Neural progenitor cell (in vitro differentiated cells): ENCODE results near the gene TCF4. TPM values are rescaled to one million over a fixed set of nuclear protein-coding genes. Genes with fewer than 3 reads are reported as not detected.

Source experiments
- DNase-seq: peaks from one replicate; pipeline ENCODE4 v3.0.0-alpha.2; 2016; ENCODE audit warnings: low spot score
- H2AFZ ChIP-seq: fragments of 200-600 bp; sonication (generic); replicated peaks from 2 replicates; pipeline ENCODE4 v1.6.1; 2016; ENCODE audit warnings: antibody characterized with exemption
- H3F3A ChIP-seq: fragments of 200-600 bp; sonication (generic); 2 replicates; pipeline ENCODE4 v1.6.1; 2016; ENCODE audit warnings: antibody characterized with exemption, low read depth
- H3K27ac ChIP-seq: fragments of 200-600 bp; sonication (generic); 2 replicates; pipeline ENCODE4 v1.5.1; 2016; ENCODE audit warnings: mild to moderate bottlenecking
- H3K27me3 ChIP-seq: fragments of 200-600 bp; sonication (generic); 2 replicates; pipeline ENCODE4 v1.6.1; 2016; ENCODE audit warnings: mild to moderate bottlenecking, moderate library complexity
- H3K36me3 ChIP-seq: fragments of 200-600 bp; sonication (generic); 2 replicates; pipeline ENCODE4 v1.5.1; 2016
- H3K4me1 ChIP-seq: fragments of 200-600 bp; sonication (generic); 2 replicates; pipeline ENCODE4 v1.6.1; 2016; ENCODE audit warnings: mixed run types
- H3K4me2 ChIP-seq: fragments of 200-600 bp; sonication (generic); 2 replicates; pipeline ENCODE4 v1.6.1; 2016
- H3K4me3 ChIP-seq: fragments of 200-600 bp; sonication (generic); 2 replicates; pipeline ENCODE4 v1.5.1; 2016
- H3K79me2 ChIP-seq: fragments of 200-600 bp; sonication (generic); 2 replicates; pipeline ENCODE4 v1.6.1; 2016; ENCODE audit warnings: low read depth
- H3K9ac ChIP-seq: fragments of 200-600 bp; sonication (generic); 2 replicates; pipeline ENCODE4 v1.6.1; 2016
- H3K9me3 ChIP-seq: fragments of 200-600 bp; sonication (generic); 2 replicates; pipeline ENCODE4 v1.5.1; 2016; ENCODE audit warnings: low read depth
- H4K20me1 ChIP-seq: fragments of 200-600 bp; sonication (generic); 2 replicates; pipeline ENCODE4 v1.6.1; 2016; ENCODE audit warnings: low read depth
- H3K27ac Mint-ChIP-seq: 3 replicates; pipeline ENCODE4 v1.8.0; 2021; ENCODE audit warnings: mixed read lengths
- H3K27me3 Mint-ChIP-seq: 2 replicates; pipeline ENCODE4 v1.8.0; 2022; ENCODE audit warnings: low read depth, mild to moderate bottlenecking, inconsistent platforms, moderate library complexity, mixed read lengths; ENCODE audit not compliant: insufficient read depth
- H3K36me3 Mint-ChIP-seq: 3 replicates; pipeline ENCODE4 v1.8.0; 2021; ENCODE audit warnings: mixed read lengths
- H3K4me1 Mint-ChIP-seq: 3 replicates; pipeline ENCODE4 v1.8.0; 2021; ENCODE audit warnings: mixed read lengths
- H3K4me3 Mint-ChIP-seq: 3 replicates; pipeline ENCODE4 v1.8.0; 2021; ENCODE audit warnings: mild to moderate bottlenecking, moderate library complexity, mixed read lengths
- H3K9me3 Mint-ChIP-seq: 3 replicates; pipeline ENCODE4 v1.8.0; 2020; ENCODE audit warnings: mixed read lengths
- CTCF ChIP-seq: fragments of 200-600 bp; sonication (generic); IDR thresholded peaks from 2 replicates; pipeline ENCODE4 v1.5.1; 2017; ENCODE audit warnings: antibody characterized with exemption, mild to moderate bottlenecking
- EZH2 ChIP-seq: fragments of 200-600 bp; sonication (generic); IDR thresholded peaks from 2 replicates; pipeline ENCODE4 v1.6.1; 2017; ENCODE audit warnings: antibody characterized with exemption, mild to moderate bottlenecking, moderate library complexity
- EZH2phosphoT487 ChIP-seq: fragments of 200-600 bp; sonication (generic); IDR thresholded peaks from 2 replicates; pipeline ENCODE4 v1.6.1; 2017; ENCODE audit warnings: antibody characterized with exemption
- total RNA-seq: library from RNA; depleted of rRNA; stranded (reverse); fragments of >200 nt; gene quantifications from 2 replicates; pipeline ENCODE4 v1.2.3, GENCODE V29; 2015; ENCODE audit warnings: low replicate concordance

TCF4 gene
- total RNA-seq, 1 donor from 2014 or later = 161 TPM

DNA sequence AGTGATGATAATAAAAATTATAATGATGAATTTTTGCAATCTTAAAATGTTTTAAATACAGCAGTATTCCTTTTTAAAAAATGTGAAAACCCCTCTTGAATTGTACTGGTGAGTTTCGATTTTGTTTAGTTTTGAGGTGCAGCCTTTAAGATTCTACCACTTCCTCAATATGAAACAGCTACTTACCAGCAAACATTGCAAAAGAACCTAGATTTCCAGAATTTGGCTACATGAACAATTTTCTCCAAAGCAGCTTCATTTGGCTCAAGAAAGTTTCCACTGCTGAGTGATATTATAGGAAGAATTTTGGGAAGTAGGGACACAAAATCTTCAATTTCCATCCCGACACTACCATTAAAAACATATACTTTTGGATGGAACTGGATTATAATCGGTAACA, 12.0 kb downstream of the TCF4 start:
- no peak overlapping the region for H3K4me2 ChIP-seq
- no peaks in the 10 kb centered on the region for H3K27me3 ChIP-seq
- no peak overlapping the region for H3K27ac Mint-ChIP-seq
- no peak overlapping the region for H3K9ac ChIP-seq
- peaks cover 13% of the 10 kb centered on the region for H3K36me3 ChIP-seq
- H3K9me3 Mint-ChIP-seq = no peaks in the 10 kb centered on the region
- no peaks in the 10 kb centered on the region for H3K9me3 ChIP-seq
- no peak overlapping the region for H3K4me3 Mint-ChIP-seq
- no peaks in the 10 kb centered on the region for H3K27me3 Mint-ChIP-seq
- no peak overlapping the region for H3K4me3 ChIP-seq
- H3K4me1 ChIP-seq = peaks cover 40% of the 10 kb centered on the region
- H3K4me1 Mint-ChIP-seq = peaks cover 24% of the 10 kb centered on the region
- peaks cover 94% of the 10 kb centered on the region for H4K20me1 ChIP-seq
- H3K79me2 ChIP-seq = peaks cover 99% of the 10 kb centered on the region
- H3F3A ChIP-seq = peaks cover 5% of the 10 kb centered on the region
- H3K36me3 Mint-ChIP-seq = peaks cover 42% of the 10 kb centered on the region
- DNase-seq = no peak
- H3K27ac ChIP-seq = no peak overlapping the region
- H2AFZ ChIP-seq = no peak overlapping the region
- TF ChIP-seq EZH2phosphoT487 = no peak
- TF ChIP-seq EZH2 = no peak
- TF ChIP-seq CTCF = no peak

DNA sequence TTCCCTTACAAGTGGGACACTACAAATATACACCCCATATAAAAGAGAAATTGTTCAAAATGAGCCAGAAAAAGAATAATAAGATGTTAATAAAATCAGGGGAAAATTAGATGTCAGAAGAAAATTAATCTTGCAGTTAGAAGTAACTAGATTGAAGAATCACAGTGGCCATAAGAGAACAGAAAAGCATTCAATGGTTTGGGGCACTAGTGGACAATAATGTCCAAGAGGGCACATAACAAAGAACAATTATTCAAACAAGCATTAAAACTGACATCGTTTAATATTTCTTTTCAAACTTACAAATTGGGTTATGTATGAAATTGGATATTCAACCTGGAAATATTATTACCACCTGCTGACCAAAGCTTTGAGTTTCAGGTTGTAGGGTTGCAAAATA, 12.9 kb downstream of the TCF4 start:
- no peak for TF ChIP-seq CTCF
- TF ChIP-seq EZH2 = no peak
- TF ChIP-seq EZH2phosphoT487 = no peak
- H3K79me2 ChIP-seq = peaks cover 99% of the 10 kb centered on the region
- no peak for DNase-seq
- peaks cover 33% of the 10 kb centered on the region for H3K4me1 ChIP-seq
- H4K20me1 ChIP-seq = peaks cover 94% of the 10 kb centered on the region
- Mint-ChIP-seq H3K4me3 (no peak overlapping the region), H3K36me3 (peaks cover 47% of the 10 kb centered on the region), H3K27ac (no peak overlapping the region), H3K9me3 (no peaks in the 10 kb centered on the region), H3K4me1 (peaks cover 15% of the 10 kb centered on the region), H3K27me3 (no peaks in the 10 kb centered on the region)
- no peak overlapping the region for H3K27ac ChIP-seq
- H2AFZ ChIP-seq = no peak overlapping the region
- H3K4me3 ChIP-seq = no peak overlapping the region
- H3K9me3 ChIP-seq = no peaks in the 10 kb centered on the region
- H3F3A ChIP-seq = peaks cover 5% of the 10 kb centered on the region
- H3K27me3 ChIP-seq = no peaks in the 10 kb centered on the region
- H3K9ac ChIP-seq = no peak overlapping the region
- no peak overlapping the region for H3K4me2 ChIP-seq
- H3K36me3 ChIP-seq = peaks cover 13% of the 10 kb centered on the region

- no peak for TF ChIP-seq EZH2
- H3K27ac Mint-ChIP-seq = peak overlapping the region; percentile 39
- H3K9me3 Mint-ChIP-seq = no peaks in the 10 kb centered on the region
- H3K4me3 Mint-ChIP-seq = no peak overlapping the region
- no peak overlapping the region for H3K4me3 ChIP-seq
- peaks cover 10% of the 10 kb centered on the region for H3K4me1 Mint-ChIP-seq
- H3K36me3 Mint-ChIP-seq = peaks cover 59% of the 10 kb centered on the region
- peaks cover 99% of the 10 kb centered on the region for H3K79me2 ChIP-seq
- peaks cover 11% of the 10 kb centered on the region for H3K36me3 ChIP-seq
- H3K9ac ChIP-seq = no peak overlapping the region
- no peaks in the 10 kb centered on the region for H3K27me3 Mint-ChIP-seq
- H2AFZ ChIP-seq = no peak overlapping the region
- no peak overlapping the region for H3K27ac ChIP-seq
- DNase-seq = peak; percentile 9
- no peaks in the 10 kb centered on the region for H3K9me3 ChIP-seq
- peaks cover 21% of the 10 kb centered on the region for H3K4me1 ChIP-seq
- H3F3A ChIP-seq = peaks cover 5% of the 10 kb centered on the region
- H3K4me2 ChIP-seq = peak overlapping the region; percentile 4
- H4K20me1 ChIP-seq = peaks cover 87% of the 10 kb centered on the region
- H3K27me3 ChIP-seq = no peaks in the 10 kb centered on the region
These were observed 14.6 kb downstream of the TCF4 start for GRCh38 chr18:55573386-55573785.

DNA sequence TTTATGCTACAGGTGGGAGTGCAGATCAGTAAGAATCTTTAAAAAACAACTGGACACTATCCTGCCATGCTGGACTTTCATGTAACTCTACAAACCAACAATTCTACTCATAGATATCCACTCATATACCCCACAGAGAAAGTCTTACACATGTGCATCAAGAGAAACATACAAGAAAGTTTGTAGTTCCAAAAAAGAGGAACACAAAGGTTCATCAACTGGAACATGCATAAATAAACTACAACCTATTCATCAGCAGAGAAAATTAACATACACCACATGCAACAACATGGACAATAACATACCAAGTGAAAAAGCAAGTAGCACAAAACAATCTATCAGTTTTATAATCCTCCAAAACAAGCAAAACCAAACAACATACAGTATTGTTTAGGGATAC, 17.0 kb downstream of the TCF4 start:
- no peak overlapping the region for H3K27ac Mint-ChIP-seq
- peaks cover 12% of the 10 kb centered on the region for H3K9me3 Mint-ChIP-seq
- no peaks in the 10 kb centered on the region for H3K9me3 ChIP-seq
- peaks cover 22% of the 10 kb centered on the region for H3K36me3 ChIP-seq
- H2AFZ ChIP-seq = no peak overlapping the region
- peaks cover 13% of the 10 kb centered on the region for H3K4me1 ChIP-seq
- no peaks in the 10 kb centered on the region for H3K27me3 Mint-ChIP-seq
- no peak for DNase-seq
- H4K20me1 ChIP-seq = peaks cover 64% of the 10 kb centered on the region
- peaks cover 100% of the 10 kb centered on the region for H3K79me2 ChIP-seq
- H3K9ac ChIP-seq = no peak overlapping the region
- H3K4me2 ChIP-seq = no peak overlapping the region
- peaks cover 5% of the 10 kb centered on the region for H3F3A ChIP-seq
- peaks cover 5% of the 10 kb centered on the region for H3K4me1 Mint-ChIP-seq
- no peak overlapping the region for H3K27ac ChIP-seq
- H3K36me3 Mint-ChIP-seq = peaks cover 63% of the 10 kb centered on the region
- TF ChIP-seq CTCF = no peak
- TF ChIP-seq EZH2phosphoT487 = no peak
- TF ChIP-seq EZH2 = no peak
- H3K4me3 ChIP-seq = no peak overlapping the region
- no peak overlapping the region for H3K4me3 Mint-ChIP-seq
- no peaks in the 10 kb centered on the region for H3K27me3 ChIP-seq
